CD4-positive, alpha-beta T cell treated with Interleukin-6 at 100 ng/mL for 8 hours (primary cell): ENCODE results near the gene SH2D7.
A peak's percentile ranks its signal among the peaks of the same experiment; 100 is the strongest.

Experiments used
- DNase-seq: peaks from one replicate; pipeline ENCODE4 v3.0.0-alpha.2; 2020; ENCODE audit warnings: mixed read lengths, low spot score

Gene SH2D7

GRCh38 chr15:78077871-78078210, 14.5 kb upstream of the SH2D7 start:
- DNase-seq, result no peak

GRCh38 chr15:78079298-78080087, 12.9 kb upstream of the SH2D7 start:
- DNase-seq, result no peak

DNA sequence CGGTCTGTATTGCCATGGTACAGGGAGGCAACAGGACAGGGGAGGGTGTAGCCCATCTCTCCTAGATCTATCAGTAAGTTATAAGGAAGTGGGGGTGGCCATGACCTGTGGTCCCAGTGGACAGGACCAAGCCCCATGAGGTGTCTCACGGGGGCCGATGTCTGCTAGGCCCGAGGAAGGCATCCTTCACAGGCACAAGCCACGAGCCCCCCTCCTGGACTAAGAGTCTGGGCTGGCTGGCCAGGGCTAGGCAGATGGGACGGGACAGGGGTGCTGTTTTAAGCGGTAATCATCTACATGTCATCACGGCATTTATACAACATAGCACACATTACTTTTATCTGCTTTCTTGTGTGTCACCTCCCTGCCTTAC, 12.3 kb upstream of the SH2D7 start:
- no peak for DNase-seq

GRCh38 chr15:78082106-78082742, 10.1 kb upstream of the SH2D7 start:
- DNase-seq, result no peak

- DNase-seq, result no peak
Measured at GRCh38 chr15:78082743-78083110, 9.6 kb upstream of the SH2D7 start.

GRCh38 chr15:78083186-78083585, 9.2 kb upstream of the SH2D7 start:
- DNase-seq, result no peak

GRCh38 chr15:78083687-78084448, 8.5 kb upstream of the SH2D7 start:
- DNase-seq, result no peak

DNA sequence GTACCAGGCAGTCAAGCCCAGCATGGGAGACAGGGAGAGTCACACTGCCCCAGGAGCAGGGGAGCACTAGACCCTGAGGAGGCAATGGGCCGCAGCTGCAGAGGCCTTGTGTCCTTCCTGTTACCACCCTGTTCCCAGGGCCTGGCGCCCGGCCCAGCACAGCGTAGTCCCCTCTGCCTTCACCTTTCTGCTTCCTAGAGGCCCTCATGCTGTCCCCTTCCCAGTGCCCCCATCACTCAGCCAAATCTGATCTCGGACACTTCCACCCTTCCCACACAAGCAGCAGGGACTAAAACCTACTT, 8.0 kb upstream of the SH2D7 start:
- no peak for DNase-seq

- no peak for DNase-seq
Measured at GRCh38 chr15:78085928-78086327, 6.4 kb upstream of the SH2D7 start.

- DNase-seq, result no peak
Measured at GRCh38 chr15:78087951-78088772, 4.2 kb upstream of the SH2D7 start.

GRCh38 chr15:78088773-78089080, 3.6 kb upstream of the SH2D7 start:
- DNase-seq, result no peak

DNA sequence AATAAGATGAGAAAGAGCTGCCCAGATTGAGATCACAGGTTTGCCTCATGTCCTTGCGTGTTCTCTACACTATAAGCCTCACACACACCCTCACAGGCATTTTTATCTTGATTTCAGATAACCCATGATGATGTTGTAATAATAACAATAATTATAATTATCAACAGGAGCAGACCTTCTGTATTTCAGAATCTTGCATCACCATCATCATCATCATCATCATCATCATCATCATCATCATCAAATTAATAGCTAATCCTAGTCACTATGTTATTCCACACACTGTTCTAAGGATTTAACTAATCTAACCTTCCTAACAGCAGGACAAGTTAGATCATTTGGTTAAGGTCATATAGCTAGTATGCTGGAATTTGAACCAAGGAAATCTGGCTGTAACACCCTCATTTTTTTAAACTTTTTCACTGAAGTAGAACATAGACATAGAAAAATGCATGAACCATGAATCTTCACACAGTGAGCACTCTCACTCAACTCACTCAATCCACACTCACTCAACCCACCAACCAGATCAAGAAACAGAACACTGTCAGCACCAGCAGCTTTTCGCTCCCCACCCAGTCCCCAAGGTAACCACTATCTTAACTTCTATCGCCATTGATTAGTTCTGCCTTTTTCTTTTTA, 1.8 kb upstream of the SH2D7 start:
- no peak for DNase-seq

GRCh38 chr15:78093242-78094020, 1.1 kb downstream of the SH2D7 start:
- DNase-seq, result no peak

DNA sequence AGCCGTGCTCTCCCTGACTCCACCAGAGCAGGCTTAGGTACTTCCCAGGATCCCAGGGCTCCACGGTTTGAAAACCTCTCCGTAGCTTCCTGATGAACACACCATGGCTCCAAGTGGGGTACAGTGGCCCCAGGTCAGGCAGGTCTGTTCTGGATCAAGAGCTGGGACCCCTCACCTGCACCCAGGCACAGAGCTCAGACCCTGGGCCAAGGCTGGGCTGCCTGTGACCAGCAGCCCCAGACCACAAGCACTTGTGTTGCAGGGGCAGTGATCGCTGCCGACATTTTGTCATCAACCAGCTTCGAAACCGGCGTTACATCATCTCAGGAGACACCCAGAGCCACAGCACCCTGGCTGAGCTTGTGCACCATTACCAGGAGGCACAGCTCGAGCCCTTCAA, 5.3 kb downstream of the SH2D7 start:
- DNase-seq, result no peak

DNA sequence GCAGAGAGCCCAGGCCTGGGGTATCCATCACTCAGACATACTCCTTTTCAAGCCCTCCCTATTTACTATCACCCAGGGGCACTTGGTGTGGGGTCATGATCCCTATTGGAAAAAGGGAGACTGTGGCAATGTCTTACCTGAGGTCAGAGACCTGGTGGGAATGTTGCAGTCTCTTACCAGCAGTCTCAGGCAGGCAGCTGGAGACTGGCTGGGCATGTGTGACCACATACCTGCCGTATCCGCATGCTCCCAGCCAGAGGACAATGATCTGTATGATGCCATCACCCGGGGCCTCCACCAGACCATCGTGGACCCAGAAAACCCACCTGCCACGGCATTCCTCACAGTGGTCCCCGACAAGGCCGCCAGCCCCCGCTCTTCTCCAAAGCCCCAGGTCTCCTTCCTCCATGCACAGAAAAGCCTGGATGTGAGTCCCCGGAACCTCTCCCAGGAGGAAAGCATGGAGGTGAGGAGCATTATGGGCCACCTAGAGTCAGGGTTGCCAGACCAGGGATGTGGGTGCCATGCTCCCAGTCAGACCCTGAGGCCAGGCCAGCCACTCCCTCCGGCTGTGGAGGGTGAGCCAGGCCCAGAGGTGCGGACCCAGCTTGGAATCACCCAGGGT, 5.9 kb downstream of the SH2D7 start:
- no peak for DNase-seq

- no peak for DNase-seq
Measured at GRCh38 chr15:78100886-78101285, 8.5 kb downstream of the SH2D7 start.

DNA sequence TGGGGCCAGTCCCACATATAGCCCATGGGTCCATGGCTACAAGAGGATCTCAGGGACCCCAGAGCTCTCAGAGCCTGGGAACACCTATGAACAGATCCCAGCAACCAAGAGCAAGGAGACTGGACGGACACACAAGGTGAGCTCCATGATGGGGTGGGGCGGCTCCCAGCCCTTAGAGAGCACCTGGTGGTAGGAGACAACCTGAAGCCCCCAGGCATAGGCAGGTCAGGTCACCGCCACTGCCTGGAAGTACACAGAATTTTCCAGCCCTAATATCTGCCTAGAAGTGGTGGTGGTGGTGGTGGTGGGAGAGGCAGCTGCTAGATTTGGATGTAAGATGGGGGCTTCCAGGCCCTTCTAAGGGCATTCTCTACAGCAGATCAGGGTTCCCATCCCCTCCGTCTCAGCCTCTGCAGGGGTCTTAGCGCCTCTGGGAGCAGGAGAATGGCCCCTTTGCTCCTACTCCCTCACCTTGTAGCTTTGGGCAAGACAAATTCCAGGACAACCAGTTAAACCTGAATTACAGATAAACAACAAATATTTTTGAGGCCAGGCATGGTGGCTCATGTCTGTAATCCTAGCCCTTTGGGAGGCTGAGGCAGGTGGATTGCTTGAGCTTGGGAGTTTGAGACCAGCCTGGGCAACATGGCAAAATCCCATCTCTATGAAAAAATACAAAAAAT, 9.2 kb downstream of the SH2D7 start:
- no peak for DNase-seq

- no peak for DNase-seq
Measured at GRCh38 chr15:78102211-78102610, 9.8 kb downstream of the SH2D7 start.

DNA sequence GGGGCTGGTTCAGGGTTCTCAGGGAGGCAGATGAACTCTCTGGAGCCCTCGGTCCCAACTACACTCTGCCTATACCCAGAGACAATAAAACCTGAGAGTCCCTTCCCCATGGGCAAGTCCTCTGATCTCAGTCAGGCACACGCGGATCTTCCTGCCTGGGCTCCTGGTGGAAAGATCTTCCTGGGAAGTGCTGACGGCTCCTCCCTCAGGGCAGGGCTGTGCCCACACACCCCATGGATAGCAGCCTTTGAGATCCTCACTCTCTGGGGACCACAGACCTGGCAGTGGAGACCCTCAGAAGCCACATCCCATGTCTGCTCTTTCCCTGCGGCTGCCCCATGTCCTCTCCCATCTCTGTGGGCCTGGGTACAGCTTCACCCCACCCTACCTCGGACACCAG, 10.4 kb downstream of the SH2D7 start:
- no peak for DNase-seq

GRCh38 chr15:78103406-78104118, 11.2 kb downstream of the SH2D7 start:
- peak; percentile 71 for DNase-seq
